Measurements from ENCODE around the gene ZNF609. TPM values are rescaled to one million over a fixed set of nuclear protein-coding genes. Genes with fewer than 3 reads are reported as not detected.

ZNF609 gene
- total and polyA plus RNA-seq, 2 of the 13 experiments (the other 11 are each of a cell fraction or from before 2014, with no cell fraction given) = 8.9 to 9.9 TPM

GRCh38 chr15:64651601-64652191 lies 191.3 kb downstream of the ZNF609 start (continued):
- no peak for TF ChIP-seq ZNF142 (CRISPR knock-in tag; IDR thresholded peaks at IDR 0.05)
- peak; percentile 30; the same call in 1 of the 2 replicates for TF ChIP-seq TFE3 (CRISPR knock-in tag; IDR thresholded peaks at IDR 0.05)
- TF ChIP-seq ZNF609 (CRISPR knock-in tag; IDR thresholded peaks at IDR 0.05; ENCODE audit: borderline replicate concordance) = peak; percentile 81
- TF ChIP-seq ZNF225 (CRISPR knock-in tag; IDR thresholded peaks at IDR 0.05) = no peak
- no peak for TF ChIP-seq ZNF30 (CRISPR knock-in tag; IDR thresholded peaks at IDR 0.05)
- no peak for TF ChIP-seq ZNF816 (CRISPR knock-in tag; IDR thresholded peaks at IDR 0.05; ENCODE audit: borderline replicate concordance)
- no peak for TF ChIP-seq SP1 (IDR thresholded peaks at IDR 0.05)
- TF ChIP-seq SP1 (CRISPR knock-in tag; IDR thresholded peaks at IDR 0.05) = no peak
- no peak for TF ChIP-seq PAWR (CRISPR knock-in tag; IDR thresholded peaks at IDR 0.05; ENCODE audit: borderline replicate concordance)
- no peak for TF ChIP-seq ZNF598 (CRISPR knock-in tag; IDR thresholded peaks at IDR 0.05; ENCODE audit: borderline replicate concordance)
- TF ChIP-seq ZBTB33 (CRISPR knock-in tag; IDR thresholded peaks at IDR 0.05) = no peak
- TF ChIP-seq REPIN1 (CRISPR knock-in tag; IDR thresholded peaks at IDR 0.05; ENCODE audit: borderline replicate concordance, low read depth) = peak; percentile 60; the same call in 1 of the 2 replicates
- TF ChIP-seq ZNF577 (CRISPR knock-in tag; IDR thresholded peaks at IDR 0.05; ENCODE audit: borderline replicate concordance, low read depth) = no peak
